ENCODE data around the gene SKI. TPM values are rescaled to one million over a fixed set of nuclear protein-coding genes. Genes with fewer than 3 reads are reported as not detected.

Gene SKI
- total RNA-seq, 2 experiments from 2014 or later, result 286 to 324 TPM

DNA sequence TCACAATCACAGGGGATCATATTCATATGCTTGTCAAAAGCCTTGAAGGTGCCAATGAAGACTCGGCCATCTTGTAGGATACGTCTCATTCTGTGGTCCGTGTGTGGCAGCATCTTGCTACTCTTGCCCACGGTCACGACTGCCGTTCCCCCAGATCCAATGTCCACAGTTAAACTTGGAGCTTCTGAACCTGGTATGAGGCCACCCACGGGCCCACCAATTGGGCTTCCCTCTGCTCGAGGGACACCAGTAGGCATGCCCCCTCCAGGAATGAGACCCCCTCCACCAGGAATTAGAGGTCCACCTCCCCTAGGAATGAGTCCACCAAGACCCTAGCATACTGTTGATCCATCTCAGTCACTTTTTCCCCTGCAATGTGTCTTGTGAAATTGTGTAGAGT is 123.6 kb downstream of the SKI start:
- H3K9me3 ChIP-seq (ENCODE audit: control insufficient read depth in 1 of 2, insufficient read depth in 1 of 2, low read length in 2 of 2), result no peaks in the 10 kb centered on the region
- Mint-ChIP-seq H3K4me1 (ENCODE audit: low read depth) (no peaks in the 10 kb centered on the region), H3K27ac (no peak overlapping the region), H3K4me3 (no peak overlapping the region), H3K36me3 (ENCODE audit: low read depth) (no peaks in the 10 kb centered on the region), H3K9me3 (no peaks in the 10 kb centered on the region), H3K27me3 (no peaks in the 10 kb centered on the region)
- ChIA-PET POLR2A (no interaction called here), CTCF (no interaction called here)
- H3K4me3 ChIP-seq (ENCODE audit: low read length), result no peak overlapping the region
- no peaks in the 10 kb centered on the region for H3K4me1 ChIP-seq (ENCODE audit: insufficient read depth, low read length)
- TF ChIP-seq, protein P1, sequence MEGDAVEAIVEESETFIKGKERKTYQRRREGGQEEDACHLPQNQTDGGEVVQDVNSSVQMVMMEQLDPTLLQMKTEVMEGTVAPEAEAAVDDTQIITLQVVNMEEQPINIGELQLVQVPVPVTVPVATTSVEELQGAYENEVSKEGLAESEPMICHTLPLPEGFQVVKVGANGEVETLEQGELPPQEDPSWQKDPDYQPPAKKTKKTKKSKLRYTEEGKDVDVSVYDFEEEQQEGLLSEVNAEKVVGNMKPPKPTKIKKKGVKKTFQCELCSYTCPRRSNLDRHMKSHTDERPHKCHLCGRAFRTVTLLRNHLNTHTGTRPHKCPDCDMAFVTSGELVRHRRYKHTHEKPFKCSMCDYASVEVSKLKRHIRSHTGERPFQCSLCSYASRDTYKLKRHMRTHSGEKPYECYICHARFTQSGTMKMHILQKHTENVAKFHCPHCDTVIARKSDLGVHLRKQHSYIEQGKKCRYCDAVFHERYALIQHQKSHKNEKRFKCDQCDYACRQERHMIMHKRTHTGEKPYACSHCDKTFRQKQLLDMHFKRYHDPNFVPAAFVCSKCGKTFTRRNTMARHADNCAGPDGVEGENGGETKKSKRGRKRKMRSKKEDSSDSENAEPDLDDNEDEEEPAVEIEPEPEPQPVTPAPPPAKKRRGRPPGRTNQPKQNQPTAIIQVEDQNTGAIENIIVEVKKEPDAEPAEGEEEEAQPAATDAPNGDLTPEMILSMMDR (IDR thresholded peaks at IDR 0.05), result no peak
- ATAC-seq (ENCODE audit: poor library complexity) (no peak), DNase-seq (no peak)
- H3K36me3 ChIP-seq (ENCODE audit: insufficient read depth, low read length), result no peaks in the 10 kb centered on the region
- intact Hi-C loops (cut with DNase I, micrococcal nuclease), result no loop called here
- H3K27ac ChIP-seq (ENCODE audit: low read depth in 1 of 2, low read length in 2 of 2), result no peak overlapping the region
- H3K27me3 ChIP-seq (ENCODE audit: control insufficient read depth in 1 of 2, insufficient read depth in 2 of 2, low read length in 2 of 2), result no peaks in the 10 kb centered on the region

DNA sequence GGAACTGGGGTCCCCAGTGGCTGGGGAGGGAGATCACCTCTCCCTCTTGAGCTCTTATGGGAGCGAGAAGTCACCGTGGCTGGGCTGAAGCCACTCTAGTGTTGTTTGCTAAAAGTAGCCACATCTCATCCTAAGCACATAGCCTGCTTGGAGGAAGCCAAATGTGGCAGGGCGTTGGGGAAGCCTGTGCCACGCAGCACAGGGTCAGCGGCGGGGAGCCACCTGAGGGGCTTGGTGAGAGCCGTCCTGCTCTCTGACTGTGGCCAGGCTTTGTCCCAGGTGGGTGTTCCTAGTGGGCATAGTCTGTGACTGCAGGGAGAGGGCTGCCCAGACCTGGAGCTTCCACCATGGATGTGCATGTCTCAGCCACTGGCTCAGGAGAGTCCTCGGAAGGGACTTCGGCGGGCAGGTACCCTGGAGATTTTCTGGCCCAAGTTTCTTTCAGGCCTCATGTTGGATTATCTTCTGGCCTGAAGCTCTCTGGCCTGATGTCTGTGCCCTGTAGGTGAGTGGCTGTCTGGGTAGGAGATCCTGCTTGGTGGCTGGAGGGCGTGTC is 124.3 kb downstream of the SKI start:
- Histone ChIP-seq H3K4me3 (ENCODE audit: low read length) (no peak overlapping the region), H3K9me3 (ENCODE audit: control insufficient read depth in 1 of 2, insufficient read depth in 1 of 2, low read length in 2 of 2) (no peaks in the 10 kb centered on the region), H3K4me1 (ENCODE audit: insufficient read depth, low read length) (no peaks in the 10 kb centered on the region), H3K27me3 (ENCODE audit: control insufficient read depth in 1 of 2, insufficient read depth in 2 of 2, low read length in 2 of 2) (no peaks in the 10 kb centered on the region), H3K36me3 (ENCODE audit: insufficient read depth, low read length) (no peaks in the 10 kb centered on the region), H3K27ac (ENCODE audit: low read depth in 1 of 2, low read length in 2 of 2) (no peak overlapping the region)
- peak in 1 of 14 experiments; percentile 1 for DNase-seq
- TF ChIP-seq, protein P1 (IDR thresholded peaks at IDR 0.05), result no peak
- H3K27me3 Mint-ChIP-seq, result no peaks in the 10 kb centered on the region
- no peaks in the 10 kb centered on the region for H3K4me1 Mint-ChIP-seq (ENCODE audit: low read depth)
- ChIA-PET POLR2A (no interaction called here), CTCF (no interaction called here)
- H3K9me3 Mint-ChIP-seq, result no peaks in the 10 kb centered on the region
- intact Hi-C loops (cut with DNase I, micrococcal nuclease), result no loop called here
- H3K4me3 Mint-ChIP-seq, result no peak overlapping the region
- H3K27ac Mint-ChIP-seq, result no peak overlapping the region
- no peaks in the 10 kb centered on the region for H3K36me3 Mint-ChIP-seq (ENCODE audit: low read depth)
- ATAC-seq (ENCODE audit: poor library complexity), result no peak

DNA sequence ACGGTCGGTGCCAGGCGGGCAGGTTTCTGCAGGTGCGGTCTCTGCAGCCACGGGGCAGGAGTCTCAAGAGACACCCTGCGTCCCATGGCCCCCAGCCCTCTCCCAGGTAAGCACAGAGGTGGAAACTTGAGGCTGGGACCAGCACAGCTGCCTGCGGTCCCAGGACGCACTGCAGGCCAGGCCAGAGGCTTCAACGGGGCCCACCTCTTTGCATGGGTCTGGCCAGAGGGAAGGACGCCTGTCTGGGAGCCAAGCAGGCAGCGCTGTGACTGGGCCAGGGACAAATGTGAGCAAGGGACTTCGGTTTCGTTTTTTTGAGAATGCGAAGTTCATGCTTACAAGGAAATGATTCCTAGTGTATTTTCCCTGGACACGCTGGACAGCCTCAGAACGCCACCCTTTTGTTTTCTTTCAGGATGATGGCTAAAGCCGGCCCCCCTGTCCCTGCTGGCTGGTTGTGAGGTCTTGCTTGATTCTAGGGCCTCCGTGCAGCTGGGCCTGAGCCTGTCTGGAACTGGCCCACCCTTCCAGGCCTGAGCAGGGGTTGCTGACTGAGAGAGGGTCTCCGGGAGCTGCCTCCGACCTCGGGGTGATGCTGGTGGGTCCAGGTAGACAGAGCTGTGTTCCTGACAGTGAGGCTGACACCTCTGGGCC is 124.9 kb downstream of the SKI start:
- Mint-ChIP-seq H3K27ac (no peak overlapping the region), H3K9me3 (no peaks in the 10 kb centered on the region), H3K36me3 (ENCODE audit: low read depth) (no peaks in the 10 kb centered on the region), H3K4me1 (ENCODE audit: low read depth) (no peaks in the 10 kb centered on the region), H3K4me3 (no peak overlapping the region), H3K27me3 (no peaks in the 10 kb centered on the region)
- Histone ChIP-seq H3K27me3 (ENCODE audit: control insufficient read depth in 1 of 2, insufficient read depth in 2 of 2, low read length in 2 of 2) (no peaks in the 10 kb centered on the region), H3K9me3 (ENCODE audit: control insufficient read depth in 1 of 2, insufficient read depth in 1 of 2, low read length in 2 of 2) (no peaks in the 10 kb centered on the region), H3K27ac (ENCODE audit: low read depth in 1 of 2, low read length in 2 of 2) (no peak overlapping the region), H3K36me3 (ENCODE audit: insufficient read depth, low read length) (no peaks in the 10 kb centered on the region), H3K4me3 (ENCODE audit: low read length) (no peak overlapping the region), H3K4me1 (ENCODE audit: insufficient read depth, low read length) (no peaks in the 10 kb centered on the region)
- CTCF ChIA-PET, result no interaction called here
- intact Hi-C loops (cut with DNase I, micrococcal nuclease), result no loop called here
- POLR2A ChIA-PET, result no interaction called here
- DNase-seq (peak in 1 of 14 experiments; percentile 2), ATAC-seq (ENCODE audit: poor library complexity) (no peak)
- TF ChIP-seq, protein P1 (IDR thresholded peaks at IDR 0.05), result no peak

Measured in CD4-positive, alpha-beta T cell (primary cell).